Left hindlimb (tissue), 1 donor: ENCODE results near the gene ZNF480.
"Not testable (repeated sequence)": the region's sequence is repeated elsewhere in the genome, so short reads cannot be mapped to it uniquely, and the experiment has no call there.

Experiments
- DNase-seq: peaks from one replicate; pipeline ENCODE4 v3.0.0-alpha.2; 2018

Gene ZNF480

GRCh38 chr19:52296773-52297600 is at the start of gene ZNF480:
Gene ZNF480 (plus strand): TSS chr19:52297169. CDS start chr19:52300413, 3,244 bp downstream.
- peak; percentile 85 for DNase-seq

GRCh38 chr19:52248241-52248640 is 48.7 kb upstream of the ZNF480 start:
- DNase-seq = peak; percentile 51

GRCh38 chr19:52258426-52258825 is 38.5 kb upstream of the ZNF480 start:
- no peak for DNase-seq

GRCh38 chr19:52265556-52265955 is 31.4 kb upstream of the ZNF480 start:
- not testable (repeated sequence) for DNase-seq

GRCh38 chr19:52269338-52270261 is 27.4 kb upstream of the ZNF480 start, which contains the start of gene ZNF766:
Gene ZNF766 (plus strand): TSS chr19:52269587. CDS start chr19:52269614, 27 bp downstream.
- DNase-seq = peak; percentile 97

GRCh38 chr19:52270266-52270885 is 26.6 kb upstream of the ZNF480 start:
- DNase-seq = peak; percentile 34

GRCh38 chr19:52273301-52273700 is 23.7 kb upstream of the ZNF480 start:
- DNase-seq = no peak

GRCh38 chr19:52274191-52274590 is 22.8 kb upstream of the ZNF480 start:
- DNase-seq = no peak

- no peak for DNase-seq
Measured at GRCh38 chr19:52275988-52276387, 21.0 kb upstream of the ZNF480 start.

GRCh38 chr19:52277471-52277870 is 19.5 kb upstream of the ZNF480 start:
- no peak for DNase-seq

GRCh38 chr19:52286256-52286655 is 10.7 kb upstream of the ZNF480 start:
- no peak for DNase-seq

- DNase-seq = no peak
Measured at GRCh38 chr19:52291781-52292180, 5.2 kb upstream of the ZNF480 start.

- not testable (repeated sequence) for DNase-seq
Measured at GRCh38 chr19:52292946-52293345, 4.0 kb upstream of the ZNF480 start.

- no peak for DNase-seq
Measured at GRCh38 chr19:52296400-52296772, 583 bp upstream of the ZNF480 start.

- DNase-seq = peak; percentile 32
Measured at GRCh38 chr19:52297601-52298364, 814 bp downstream of the ZNF480 start.

- no peak for DNase-seq
Measured at GRCh38 chr19:52307275-52307674, 10.3 kb downstream of the ZNF480 start.

GRCh38 chr19:52322429-52322828 is 25.5 kb downstream of the ZNF480 start:
- no peak for DNase-seq

GRCh38 chr19:52331757-52332156 is 34.8 kb downstream of the ZNF480 start:
- no peak for DNase-seq

- DNase-seq = no peak
Measured at GRCh38 chr19:52335768-52336116, 38.8 kb downstream of the ZNF480 start.

- peak; percentile 91 for DNase-seq
Measured at GRCh38 chr19:52336117-52336790, 39.3 kb downstream of the ZNF480 start, which contains the start of gene ZNF610. Gene ZNF610 (plus strand): TSS chr19:52336243. CDS start chr19:52349173, 12,930 bp downstream.

GRCh38 chr19:52336791-52337381 is 39.9 kb downstream of the ZNF480 start:
- no peak for DNase-seq
